ENCODE results near the gene VASN.

GRCh38 chr16:4426722-4427372 is 55.2 kb downstream of the VASN start:
- TF ChIP-seq CTCF (IDR thresholded peaks at IDR 0.05) (no peak), POLR2A (IDR thresholded peaks at IDR 0.05) (peak in 1 of 2 donors; percentile 13)
